GM12878 (cell line): Measurements from ENCODE around the gene TSHZ3. TPM values are rescaled to one million over a fixed set of nuclear protein-coding genes. Genes with fewer than 3 reads are reported as not detected.

Experiments
- ATAC-seq: fragments of 200-7000 bp; cut with Tn5 transposase; 3 replicates; pipeline ENCODE4 v1.9.1; 2020; ENCODE audit warnings: mild to moderate bottlenecking, moderate library complexity
- BruUV-seq: library from RNA; stranded (reverse); fragments of 400-500 nt; replicated peaks from 2 replicates; lab custom pipeline; 2021; lab: Mats Ljungman, UMichigan
- CTCF ChIA-PET: fragments of 300-600 bp; sonication (Branson Sonifier 250); formaldehyde crosslinking; extraction: SDS; loops from one replicate; lab custom pipeline; 2021; ENCODE audit warnings: inconsistent platforms; lab: Yijun Ruan, JAX
- POLR2A ChIA-PET: fragments of 350-600 bp; formaldehyde crosslinking; extraction: SDS; loops from one replicate; lab custom pipeline; 2021; ENCODE audit warnings: inconsistent platforms; lab: Charles Lee
- RAD21 ChIA-PET: fragments of 300-600 bp; sonication (Branson Sonifier 250); formaldehyde crosslinking; loops from one replicate; lab custom pipeline; 2023; ENCODE audit warnings: antibody characterized with exemption; ENCODE audit not compliant: unreplicated experiment; lab: Charles Lee
- SMC1A ChIA-PET: fragments of 300-600 bp; sonication (Branson Sonifier 250); formaldehyde crosslinking; loops from one replicate; lab custom pipeline; 2023; ENCODE audit not compliant: unreplicated experiment, uncharacterized antibody; lab: Charles Lee
- DNase-seq: peaks from one replicate; pipeline ENCODE4 v3.0.0-alpha.2; 2011; ENCODE audit warnings: low read depth, low spot score
- FAIRE-seq: peaks from 3 replicates; lab custom pipeline; 2011; peaks lifted over from hg19 to GRCh38; lab: Jason Lieb, UNC
- H2AFZ ChIP-seq: 2 replicates; pipeline ENCODE4 v1.6.0; 2011; ENCODE audit warnings: low read depth, low read length, control low read depth; ENCODE audit not compliant: control insufficient read depth
- H3K27ac ChIP-seq: 2 replicates; pipeline ENCODE4 v1.5.1; 2011; ENCODE audit warnings: control low read depth; ENCODE audit not compliant: control insufficient read depth, insufficient read depth
- H3K27me3 ChIP-seq, 2 experiments: replicated peaks in 1 of 2; 2 replicates each; pipeline versions ENCODE4 v1.6.0 to v1.6.1; 2011; ENCODE audit warnings: low read length in 1 of 2; ENCODE audit not compliant: control insufficient read depth in 2 of 2, insufficient read depth in 2 of 2
- H3K36me3 ChIP-seq, 2 experiments: 2 replicates each; pipeline ENCODE4 v1.5.1; 2011; ENCODE audit warnings: low read length in 1 of 2; ENCODE audit not compliant: control insufficient read depth in 2 of 2, insufficient read depth in 2 of 2
- H3K4me1 ChIP-seq: 2 replicates; pipeline ENCODE4 v1.6.1; 2011; ENCODE audit warnings: mild to moderate bottlenecking, low read length, moderate library complexity, mixed read lengths; ENCODE audit not compliant: control insufficient read depth, insufficient read depth
- H3K4me2 ChIP-seq: 2 replicates; pipeline ENCODE4 v1.6.0; 2011; ENCODE audit warnings: control low read depth; ENCODE audit not compliant: control insufficient read depth, insufficient read depth
- H3K4me3 ChIP-seq: fragments of 200-600 bp; sonication (generic); 2 replicates; pipeline ENCODE4 v1.5.1; 2016
- H3K79me2 ChIP-seq: 2 replicates; pipeline ENCODE4 v1.6.0; 2011; ENCODE audit warnings: low read length; ENCODE audit not compliant: control insufficient read depth, insufficient read depth
- H3K9ac ChIP-seq: 2 replicates; pipeline ENCODE4 v1.8.0; 2011; ENCODE audit warnings: low read length, control low read depth, mixed read lengths; ENCODE audit not compliant: control insufficient read depth, insufficient read depth
- H3K9me3 ChIP-seq: replicated peaks from 3 replicates; pipeline ENCODE4 v1.5.1; 2011; ENCODE audit warnings: mild to moderate bottlenecking, low read length; ENCODE audit not compliant: control insufficient read depth, insufficient read depth
- H4K20me1 ChIP-seq: 2 replicates; pipeline ENCODE4 v1.6.0; 2011; ENCODE audit not compliant: control insufficient read depth, insufficient read depth
- ATF2 ChIP-seq: IDR thresholded peaks from 2 replicates; pipeline ENCODE4 v1.6.1; 2012; ENCODE audit warnings: low read length, inconsistent platforms
- BACH1 ChIP-seq: fragments of 450-650 bp; IDR thresholded peaks from 2 replicates; pipeline ENCODE4 v1.6.1; 2017; ENCODE audit warnings: mild to moderate bottlenecking, borderline replicate concordance
- BHLHE40 ChIP-seq, 2 experiments: fragments of 450-650 bp in 1 of 2; IDR thresholded peaks; 2 replicates each; pipeline ENCODE4 v1.6.1; 2011 to 2017; ENCODE audit warnings: low read depth in 2 of 2, borderline replicate concordance in 1 of 2, improper control_type of control experiment in 1 of 2, low read length in 1 of 2, mild to moderate bottlenecking in 1 of 2
- HDAC2 ChIP-seq: fragments of 200-600 bp; sonication (generic); IDR thresholded peaks from 2 replicates; pipeline ENCODE4 v1.6.1; 2017
- KDM1A ChIP-seq: fragments of 200-600 bp; sonication (generic); IDR thresholded peaks from 2 replicates; pipeline ENCODE4 v1.6.1; 2016; ENCODE audit warnings: borderline replicate concordance
- MTA3 ChIP-seq: IDR thresholded peaks from 2 replicates; pipeline ENCODE4 v1.6.1; 2012; ENCODE audit warnings: low read length, inconsistent platforms, borderline replicate concordance
- NBN ChIP-seq: fragments of 450-650 bp; IDR thresholded peaks from 2 replicates; pipeline ENCODE4 v1.6.1; 2016
- NR2C1 ChIP-seq: fragments of 450-650 bp; IDR thresholded peaks from 2 replicates; pipeline ENCODE4 v1.6.1; 2017; ENCODE audit warnings: antibody characterized with exemption, mild to moderate bottlenecking, moderate library complexity
- NRF1 ChIP-seq: conservative IDR thresholded peaks from 2 replicates; pipeline ENCODE4 v1.6.1; 2011; ENCODE audit warnings: mild to moderate bottlenecking, low read depth, low read length, improper control_type of control experiment
- POU2F2 ChIP-seq: IDR thresholded peaks from 3 replicates; pipeline ENCODE4 v1.6.1; 2011; ENCODE audit warnings: low read depth, mild to moderate bottlenecking, low read length, borderline replicate concordance
- TBL1XR1 ChIP-seq: IDR thresholded peaks from 2 replicates; pipeline ENCODE4 v1.6.1; 2012; ENCODE audit warnings: low read depth, low read length, improper control_type of control experiment
- WRNIP1 ChIP-seq: IDR thresholded peaks from 2 replicates; pipeline ENCODE4 v1.6.1; 2011; ENCODE audit warnings: low read depth, low read length, improper control_type of control experiment, borderline replicate concordance
- ZNF217 ChIP-seq: fragments of 450-650 bp; IDR thresholded peaks from 2 replicates; pipeline ENCODE4 v1.6.1; 2017; ENCODE audit warnings: antibody characterized with exemption, mild to moderate bottlenecking
- ZNF687 ChIP-seq: fragments of 450-650 bp; IDR thresholded peaks from 2 replicates; pipeline ENCODE4 v1.6.1; 2017; ENCODE audit warnings: mild to moderate bottlenecking, moderate library complexity
- WGBS: methylation state at CpG from one replicate; pipeline ENCODE4 v1.1.6; 2016; ENCODE audit warnings: low lambda C conversion rate; ENCODE audit not compliant: insufficient replicate concordance, insufficient coverage; ENCODE audit errors: missing lambda C conversion rate; 5-methylcytosine and 5-hydroxymethylcytosine counted together
- in situ Hi-C: fragments of 300-500 bp; cut with MboI; formaldehyde crosslinking; loops from 9 replicates; pipeline ENCODE4 v1.14.3; 2018; ENCODE audit warnings: mixed read lengths
- intact Hi-C: fragments of 100-400 bp; cut with micrococcal nuclease; formaldehyde crosslinking; loops from one replicate; pipeline ENCODE4 v1.14.2; 2022; ENCODE audit not compliant: unreplicated experiment
- polyA plus RNA-seq, 11 experiments: library from polyadenylated mRNA; depleted of rRNA in 4 of 11; unstranded in 6 of 11; stranded (reverse) in 5 of 11; fragments of >200 nt; fragmentation: Nextera tagmentation in 4 of 11; fragmentation: Illumina TruSeq in 1 of 11; extraction: Ambion mirVana in 4 of 11; extraction: Trizol in 1 of 11; gene quantifications; 1 replicate in 1 of 11; 2 replicates in 10 of 11; pipeline versions ENCODE4 v1.2.1 to v1.2.3, GENCODE V29; 2011 to 2016; ENCODE audit warnings: inconsistent platforms in 2 of 11, missing spikeins in 2 of 11, low read depth in 1 of 11
- total RNA-seq, 4 experiments: library from RNA; depleted of rRNA in 3 of 4; stranded (reverse); fragments of >200 nt in 3 of 4; fragmentation: Illumina TruSeq in 1 of 4; extraction: Trizol in 1 of 4; gene quantifications; 2 replicates each; pipeline versions ENCODE4 v1.2.1 to v1.2.3, GENCODE V29; 2013 to 2021
- TF ChIP-seq, protein P1 (sequence below): IDR thresholded peaks from 2 replicates; pipeline ENCODE4 v1.6.1; 2012; ENCODE audit warnings: mild to moderate bottlenecking, low read depth, low read length
- TF ChIP-seq, protein P2 (sequence below): IDR thresholded peaks from 2 replicates; pipeline ENCODE4 v1.6.1; 2012; ENCODE audit warnings: low read depth, low read length, improper control_type of control experiment

Gene TSHZ3
- total and polyA plus RNA-seq, 10 of the 15 experiments (the other 5 are each of a cell fraction or from before 2014, with no cell fraction given) = 0.23 TPM; not detected in 9

DNA sequence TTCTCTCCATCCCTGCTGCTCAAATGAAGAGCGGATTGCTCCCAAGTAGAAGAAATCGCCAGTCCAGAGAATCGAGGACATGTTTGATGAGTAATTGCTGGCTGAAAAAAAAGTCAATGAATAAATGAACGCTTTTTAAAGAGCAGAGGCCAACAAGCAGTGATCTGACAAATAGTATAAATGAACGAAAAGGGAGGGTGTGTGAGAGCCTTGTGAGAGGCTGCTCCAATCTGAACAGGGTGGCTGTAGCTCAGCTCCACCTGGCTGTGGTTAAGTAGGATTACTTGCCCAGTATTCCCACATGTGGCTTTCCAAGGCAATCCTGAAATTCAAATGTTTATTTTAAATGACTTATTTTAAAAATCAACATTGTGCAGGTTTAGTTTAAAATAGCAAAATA is 117.1 kb downstream of the TSHZ3 start:
- no TSS peak for BruUV-seq
- FAIRE-seq = no peak
- TF ChIP-seq ZNF687 (no peak), ATF2 (no peak), NBN (no peak), HDAC2 (no peak), NR2C1 (no peak), ZNF217 (no peak), NRF1 (no peak), WRNIP1 (no peak), POU2F2 (no peak), KDM1A (no peak), BACH1 (no peak), MTA3 (no peak), BHLHE40 (IDR thresholded peaks at IDR 0.05; ENCODE audit: borderline replicate concordance in 1 of 2, low read depth in 2 of 2, low read length in 1 of 2) (no peak), TBL1XR1 (no peak)
- TF ChIP-seq, protein P1, sequence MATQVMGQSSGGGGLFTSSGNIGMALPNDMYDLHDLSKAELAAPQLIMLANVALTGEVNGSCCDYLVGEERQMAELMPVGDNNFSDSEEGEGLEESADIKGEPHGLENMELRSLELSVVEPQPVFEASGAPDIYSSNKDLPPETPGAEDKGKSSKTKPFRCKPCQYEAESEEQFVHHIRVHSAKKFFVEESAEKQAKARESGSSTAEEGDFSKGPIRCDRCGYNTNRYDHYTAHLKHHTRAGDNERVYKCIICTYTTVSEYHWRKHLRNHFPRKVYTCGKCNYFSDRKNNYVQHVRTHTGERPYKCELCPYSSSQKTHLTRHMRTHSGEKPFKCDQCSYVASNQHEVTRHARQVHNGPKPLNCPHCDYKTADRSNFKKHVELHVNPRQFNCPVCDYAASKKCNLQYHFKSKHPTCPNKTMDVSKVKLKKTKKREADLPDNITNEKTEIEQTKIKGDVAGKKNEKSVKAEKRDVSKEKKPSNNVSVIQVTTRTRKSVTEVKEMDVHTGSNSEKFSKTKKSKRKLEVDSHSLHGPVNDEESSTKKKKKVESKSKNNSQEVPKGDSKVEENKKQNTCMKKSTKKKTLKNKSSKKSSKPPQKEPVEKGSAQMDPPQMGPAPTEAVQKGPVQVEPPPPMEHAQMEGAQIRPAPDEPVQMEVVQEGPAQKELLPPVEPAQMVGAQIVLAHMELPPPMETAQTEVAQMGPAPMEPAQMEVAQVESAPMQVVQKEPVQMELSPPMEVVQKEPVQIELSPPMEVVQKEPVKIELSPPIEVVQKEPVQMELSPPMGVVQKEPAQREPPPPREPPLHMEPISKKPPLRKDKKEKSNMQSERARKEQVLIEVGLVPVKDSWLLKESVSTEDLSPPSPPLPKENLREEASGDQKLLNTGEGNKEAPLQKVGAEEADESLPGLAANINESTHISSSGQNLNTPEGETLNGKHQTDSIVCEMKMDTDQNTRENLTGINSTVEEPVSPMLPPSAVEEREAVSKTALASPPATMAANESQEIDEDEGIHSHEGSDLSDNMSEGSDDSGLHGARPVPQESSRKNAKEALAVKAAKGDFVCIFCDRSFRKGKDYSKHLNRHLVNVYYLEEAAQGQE = no peak
- TF ChIP-seq, protein P2, sequence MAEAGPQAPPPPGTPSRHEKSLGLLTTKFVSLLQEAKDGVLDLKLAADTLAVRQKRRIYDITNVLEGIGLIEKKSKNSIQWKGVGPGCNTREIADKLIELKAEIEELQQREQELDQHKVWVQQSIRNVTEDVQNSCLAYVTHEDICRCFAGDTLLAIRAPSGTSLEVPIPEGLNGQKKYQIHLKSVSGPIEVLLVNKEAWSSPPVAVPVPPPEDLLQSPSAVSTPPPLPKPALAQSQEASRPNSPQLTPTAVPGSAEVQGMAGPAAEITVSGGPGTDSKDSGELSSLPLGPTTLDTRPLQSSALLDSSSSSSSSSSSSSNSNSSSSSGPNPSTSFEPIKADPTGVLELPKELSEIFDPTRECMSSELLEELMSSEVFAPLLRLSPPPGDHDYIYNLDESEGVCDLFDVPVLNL = no peak

More for the DNA sequence above, 117.1 kb downstream of the TSHZ3 start:
- POLR2A ChIA-PET = no interaction called here
- WGBS = 1% methylated on average over 5 of the region's 5 CpGs
- H3K9ac ChIP-seq = no peak overlapping the region
- no peaks in the 10 kb centered on the region for H4K20me1 ChIP-seq
- ATAC-seq (no peak), DNase-seq (no peak)
- no peaks in the 10 kb centered on the region for H3K79me2 ChIP-seq
- H3K4me2 ChIP-seq = no peak overlapping the region
- CTCF ChIA-PET = no interaction called here
- H3K4me3 ChIP-seq = no peak overlapping the region
- H3K27ac ChIP-seq = no peak overlapping the region
- intact Hi-C loops = no loop called here
- H3K27me3 ChIP-seq = no peaks in the 10 kb centered on the region
- no peaks in the 10 kb centered on the region for H3K36me3 ChIP-seq
- H2AFZ ChIP-seq = no peak overlapping the region
- RAD21 ChIA-PET = no interaction called here
- no peaks in the 10 kb centered on the region for H3K4me1 ChIP-seq
- in situ Hi-C loops = no loop called here
- SMC1A ChIA-PET = no interaction called here
- H3K9me3 ChIP-seq = no peaks in the 10 kb centered on the region
